ENCODE data around the gene SSUH2. TPM values are rescaled to one million over a fixed set of nuclear protein-coding genes. Genes with fewer than 3 reads are reported as not detected.

The SSUH2 gene
- total RNA-seq, 2 donors from 2014 or later: 1.3 TPM; not detected in 1

DNA sequence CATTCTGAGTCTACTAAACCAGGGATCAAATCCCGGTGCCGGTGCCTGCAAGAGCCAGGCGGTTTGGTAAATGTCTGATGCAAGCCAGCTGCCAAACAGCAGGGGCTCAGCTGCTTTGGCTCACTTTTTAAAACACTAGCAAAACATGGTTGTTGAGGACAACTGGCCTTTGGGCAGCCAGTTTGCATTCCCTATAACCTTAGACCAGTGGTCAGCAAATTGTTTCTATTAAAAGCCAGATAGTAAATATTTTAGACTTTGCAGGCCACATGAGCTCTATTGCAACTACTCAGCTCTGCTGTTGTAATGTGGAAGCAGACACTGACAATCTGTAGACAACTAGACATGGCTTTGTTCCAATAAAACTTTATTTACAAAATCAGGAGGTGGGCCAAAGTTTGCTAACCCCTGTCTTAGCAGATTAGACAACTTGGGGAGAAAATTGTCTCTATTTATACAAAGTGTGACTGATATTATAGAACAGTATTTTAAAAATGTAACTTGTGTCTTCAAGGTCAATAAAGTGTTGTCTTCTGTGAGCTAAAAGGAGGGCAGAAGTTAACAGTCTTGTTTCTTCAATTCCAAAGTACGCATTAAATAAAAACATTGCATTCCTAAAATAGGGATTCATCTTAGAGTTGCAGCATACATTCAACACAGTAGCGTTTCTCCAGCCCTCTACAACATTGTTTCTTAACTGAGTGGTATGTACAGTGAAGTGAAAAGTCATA is 67.6 kb downstream of the SSUH2 start:
- Mint-ChIP-seq H3K9me3 (no peaks in the 10 kb centered on the region), H3K27ac (no peak overlapping the region), H3K4me1 (no peaks in the 10 kb centered on the region), H3K4me3 (no peak overlapping the region), H3K27me3 (peaks cover 3% of the 10 kb centered on the region), H3K36me3 (ENCODE audit: low read depth) (no peaks in the 10 kb centered on the region)
- ATAC-seq (replicated peaks): no peak

DNA sequence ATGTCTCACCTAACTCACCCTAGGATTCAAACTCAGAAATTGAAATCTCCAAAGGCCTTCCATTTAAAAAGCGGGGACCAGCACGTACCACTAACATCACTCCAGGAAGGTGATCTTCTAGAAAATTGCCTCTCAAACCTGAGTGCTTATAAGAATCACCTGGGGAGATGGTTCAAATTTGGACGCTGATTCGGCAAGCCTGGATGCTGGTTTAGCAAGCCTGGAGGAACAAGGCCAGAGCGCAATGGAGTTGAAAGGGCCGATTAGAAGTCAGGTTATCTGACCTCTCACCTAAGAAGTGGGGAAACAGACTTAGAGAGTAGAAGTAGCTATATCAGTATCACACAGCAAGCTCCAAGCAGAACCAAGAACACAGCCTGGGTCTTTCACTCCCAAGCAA is 68.2 kb downstream of the SSUH2 start:
- ATAC-seq (replicated peaks): no peak
- Mint-ChIP-seq H3K4me1 (no peaks in the 10 kb centered on the region), H3K9me3 (no peaks in the 10 kb centered on the region), H3K36me3 (ENCODE audit: low read depth) (no peaks in the 10 kb centered on the region), H3K4me3 (no peak overlapping the region), H3K27ac (no peak overlapping the region), H3K27me3 (peaks cover 3% of the 10 kb centered on the region)

DNA sequence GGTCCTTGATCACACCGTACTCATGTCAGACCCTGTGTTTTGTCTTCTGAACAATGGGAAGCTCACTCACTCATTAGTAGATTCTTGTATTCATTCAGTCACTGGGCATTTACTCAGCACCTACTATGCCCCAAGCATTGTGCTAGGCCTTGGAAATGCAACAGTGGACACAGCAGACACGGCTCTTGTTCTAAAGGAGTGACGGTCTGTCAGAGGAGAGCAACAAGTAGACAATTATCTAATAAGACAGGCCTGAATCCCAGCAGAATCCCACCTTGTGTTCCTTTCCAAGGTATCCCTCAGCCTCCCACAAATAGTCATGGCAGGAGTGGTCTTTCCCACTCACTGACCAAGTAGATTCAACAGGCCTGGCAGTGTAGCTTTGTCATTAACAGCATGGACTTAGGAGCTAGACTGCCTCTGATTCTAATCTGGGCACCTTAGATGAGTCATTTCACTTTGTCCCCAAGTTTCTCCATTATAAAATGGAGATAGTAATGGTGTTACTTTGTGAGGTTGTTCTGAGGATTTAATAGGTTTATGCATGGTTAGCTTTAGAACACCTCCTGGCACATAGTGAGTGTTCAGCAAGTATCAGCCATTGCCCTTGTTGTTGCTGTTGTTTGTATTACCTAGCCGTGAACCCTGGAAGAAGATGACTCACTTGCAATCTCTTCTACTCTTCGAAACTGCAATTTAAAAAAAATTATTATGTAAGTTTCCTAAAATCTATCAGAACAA is 69.1 kb downstream of the SSUH2 start:
- no peak for ATAC-seq (replicated peaks)
- H3K9me3 Mint-ChIP-seq: no peaks in the 10 kb centered on the region
- no peak overlapping the region for H3K27ac Mint-ChIP-seq
- peaks cover 3% of the 10 kb centered on the region for H3K27me3 Mint-ChIP-seq
- peaks cover 3% of the 10 kb centered on the region for H3K4me1 Mint-ChIP-seq
- H3K36me3 Mint-ChIP-seq (ENCODE audit: low read depth): no peaks in the 10 kb centered on the region
- no peak overlapping the region for H3K4me3 Mint-ChIP-seq

DNA sequence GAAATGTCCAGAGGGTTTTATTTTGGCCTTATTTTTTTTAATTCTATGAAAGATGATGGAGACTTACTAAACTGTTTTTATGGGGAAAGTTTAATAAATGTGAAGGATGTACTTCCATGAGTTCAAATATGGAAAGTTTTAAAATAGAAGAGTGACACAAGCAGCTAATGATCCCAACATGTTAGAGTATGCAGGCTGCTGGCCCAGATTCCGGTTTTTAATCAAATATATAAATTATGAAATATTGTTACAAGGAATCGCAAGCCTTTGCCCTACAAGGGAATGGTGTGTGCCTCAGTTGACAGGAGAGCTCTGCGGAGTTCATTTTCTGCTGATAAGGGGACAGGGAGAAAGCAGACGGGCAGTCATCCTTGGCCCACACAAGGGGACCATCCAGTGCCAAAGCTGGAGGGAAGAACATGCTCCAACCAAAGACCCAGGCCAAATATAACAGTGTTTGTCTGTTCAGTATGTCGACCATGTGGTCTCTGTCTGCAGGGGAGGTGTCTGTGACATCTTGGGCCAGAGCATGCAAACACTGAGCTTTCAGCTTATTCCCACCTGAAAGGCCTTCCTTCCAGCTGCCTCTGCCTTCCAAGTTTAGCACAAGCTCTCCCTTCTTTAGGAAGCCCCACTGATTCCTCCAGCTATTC is 69.8 kb downstream of the SSUH2 start:
- H3K9me3 Mint-ChIP-seq: no peaks in the 10 kb centered on the region
- H3K4me1 Mint-ChIP-seq: peaks cover 3% of the 10 kb centered on the region
- ATAC-seq (replicated peaks): no peak
- H3K36me3 Mint-ChIP-seq (ENCODE audit: low read depth): no peaks in the 10 kb centered on the region
- H3K4me3 Mint-ChIP-seq: no peak overlapping the region
- peaks cover under 1% of the 10 kb centered on the region for H3K27me3 Mint-ChIP-seq
- H3K27ac Mint-ChIP-seq: no peak overlapping the region

DNA sequence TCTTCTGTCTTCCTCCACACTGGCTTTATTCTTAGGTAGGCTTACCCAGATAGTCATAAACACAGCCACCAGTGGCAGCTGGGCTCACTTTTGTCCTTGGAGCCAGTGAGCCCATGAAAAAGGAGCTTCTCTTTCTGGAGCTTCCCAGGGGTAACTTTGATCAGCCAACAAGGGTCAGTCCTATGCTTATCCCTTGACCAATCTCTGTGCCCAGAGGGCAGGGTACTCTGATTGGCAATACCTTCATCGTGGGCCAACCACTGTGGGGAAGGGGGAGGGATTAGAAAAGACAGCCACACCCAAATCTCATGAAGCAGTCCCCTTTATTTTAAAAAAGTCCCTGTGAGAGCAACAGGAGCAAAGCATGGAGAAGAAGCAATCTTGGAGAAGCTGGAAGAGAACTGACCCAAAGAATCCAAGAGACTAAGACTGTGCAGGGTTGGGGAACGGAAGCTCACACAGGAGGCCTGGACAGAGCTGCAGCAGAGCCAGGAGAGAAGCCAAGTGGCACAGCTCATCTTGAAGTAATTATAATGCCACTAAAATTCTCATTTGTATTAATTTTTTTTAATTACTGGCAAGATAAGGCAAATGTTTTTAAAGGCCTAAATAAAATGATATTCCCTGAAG is 70.4 kb downstream of the SSUH2 start:
- Mint-ChIP-seq H3K36me3 (ENCODE audit: low read depth) (no peaks in the 10 kb centered on the region), H3K27ac (no peak overlapping the region), H3K27me3 (no peaks in the 10 kb centered on the region), H3K4me3 (no peak overlapping the region), H3K4me1 (peaks cover 3% of the 10 kb centered on the region), H3K9me3 (no peaks in the 10 kb centered on the region)
- no peak for ATAC-seq (replicated peaks)

DNA sequence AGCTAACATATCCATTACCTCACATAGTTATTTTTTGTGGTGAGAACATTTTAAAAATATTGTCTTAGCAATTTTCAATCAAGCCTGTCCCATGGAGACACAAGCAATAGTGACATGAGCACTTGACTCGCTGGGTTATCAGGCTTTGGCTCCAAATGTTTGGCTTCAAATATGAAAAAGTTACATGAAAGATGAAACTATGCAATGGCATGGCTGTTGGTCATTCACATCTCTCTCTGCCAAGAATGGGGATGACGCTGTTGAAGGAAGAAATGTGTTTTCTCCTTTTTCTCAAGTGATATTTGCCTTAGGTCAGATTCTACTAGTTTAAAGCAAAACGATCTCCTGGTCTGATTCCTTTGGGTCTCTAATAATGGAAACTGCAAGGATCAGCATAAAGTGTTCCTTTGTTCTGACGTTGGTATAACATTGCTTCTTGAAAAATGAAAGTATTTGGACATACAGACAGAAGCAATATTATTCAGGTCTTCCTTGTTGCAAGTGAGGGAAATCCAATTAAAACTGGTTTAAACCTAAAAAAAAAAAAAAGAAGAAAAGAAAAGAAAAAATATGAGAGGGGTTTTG is 71.2 kb downstream of the SSUH2 start:
- H3K27me3 Mint-ChIP-seq: no peaks in the 10 kb centered on the region
- H3K27ac Mint-ChIP-seq: no peak overlapping the region
- no peak overlapping the region for H3K4me3 Mint-ChIP-seq
- H3K9me3 Mint-ChIP-seq: no peaks in the 10 kb centered on the region
- no peak for ATAC-seq (replicated peaks)
- H3K4me1 Mint-ChIP-seq: peaks cover 3% of the 10 kb centered on the region
- H3K36me3 Mint-ChIP-seq (ENCODE audit: low read depth): no peaks in the 10 kb centered on the region

DNA sequence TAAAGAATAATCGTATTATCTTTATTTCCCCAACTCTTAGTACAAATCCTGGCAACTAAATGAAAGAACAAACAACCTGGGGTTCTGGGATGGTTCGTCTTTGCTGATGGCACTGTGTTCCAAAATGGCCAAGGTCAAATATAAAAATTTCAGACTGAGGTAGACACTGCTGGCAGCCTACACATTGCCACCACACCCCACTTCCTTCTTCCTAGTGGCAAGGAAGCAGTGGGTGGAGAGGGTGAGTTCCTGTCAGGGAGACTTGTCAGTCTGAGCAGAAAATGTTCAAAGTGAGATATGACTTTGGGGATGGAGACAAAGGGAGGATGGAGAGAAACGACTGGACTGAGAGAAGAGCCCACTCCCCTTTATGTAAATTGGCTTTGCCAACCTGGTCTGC is 73.3 kb downstream of the SSUH2 start:
- H3K4me3 Mint-ChIP-seq: no peak overlapping the region
- no peak overlapping the region for H3K27ac Mint-ChIP-seq
- H3K36me3 Mint-ChIP-seq (ENCODE audit: low read depth): no peaks in the 10 kb centered on the region
- H3K4me1 Mint-ChIP-seq: peaks cover 3% of the 10 kb centered on the region
- H3K9me3 Mint-ChIP-seq: no peaks in the 10 kb centered on the region
- ATAC-seq (replicated peaks): no peak
- no peaks in the 10 kb centered on the region for H3K27me3 Mint-ChIP-seq

Other genes starting within 250 kb of the SSUH2 start
- 1 to 10 TPM; 1.6 to 9.8 TPM for gene LMCD1, start 143.0 kb downstream of the SSUH2 start, total RNA-seq
- not detected for gene CAV3, start 89.0 kb upstream of the SSUH2 start, total RNA-seq
- 1 to 10 TPM; 2.1 to 3.6 TPM for gene OXTR, start 124.8 kb upstream of the SSUH2 start, total RNA-seq